Stimulated activated naive B cell treated with anti-CD40 and anti-IgM and Interleukin-4, amounts not matched to agents 10 μg/mL and 1 μg/mL and 100 μg/mL, for 72 hours (primary cell): ENCODE data around the gene WDR87.
"Not testable (repeated sequence)": the region's sequence is repeated elsewhere in the genome, so short reads cannot be mapped to it uniquely, and the experiment has no call there.

Experiments used
- ATAC-seq, 2 donors: fragments of 150-1000 bp; cut with Tn5 transposase; replicated peaks; 2 replicates each; pipeline ENCODE4 v1.10.0; 2021; ENCODE audit warnings: moderate library complexity in 1 of 2
- DNase-seq: peaks from one replicate; pipeline ENCODE4 v3.0.0; 2021
- H3K27ac Mint-ChIP-seq: one replicate; pipeline ENCODE4 v1.8.0; 2022; ENCODE audit warnings: mild to moderate bottlenecking, mixed read lengths
- H3K27me3 Mint-ChIP-seq, 2 donors: one replicate each; pipeline ENCODE4 v1.8.0; 2022; ENCODE audit warnings: mixed read lengths in 2 of 2
- H3K36me3 Mint-ChIP-seq, 2 donors: one replicate each; pipeline ENCODE4 v1.8.0; 2022; ENCODE audit warnings: mixed read lengths in 2 of 2, mild to moderate bottlenecking in 1 of 2
- H3K4me1 Mint-ChIP-seq, 2 donors: one replicate each; pipeline ENCODE4 v1.8.0; 2022; ENCODE audit warnings: mixed read lengths in 2 of 2, mild to moderate bottlenecking in 1 of 2
- H3K4me3 Mint-ChIP-seq, 2 donors: one replicate each; pipeline ENCODE4 v1.8.0; 2022; ENCODE audit warnings: mild to moderate bottlenecking in 2 of 2, mixed read lengths in 2 of 2, moderate library complexity in 1 of 2
- H3K9me3 Mint-ChIP-seq, 2 donors: one replicate each; pipeline ENCODE4 v1.8.0; 2022; ENCODE audit warnings: mixed read lengths in 2 of 2, mild to moderate bottlenecking in 1 of 2

Gene WDR87

DNA sequence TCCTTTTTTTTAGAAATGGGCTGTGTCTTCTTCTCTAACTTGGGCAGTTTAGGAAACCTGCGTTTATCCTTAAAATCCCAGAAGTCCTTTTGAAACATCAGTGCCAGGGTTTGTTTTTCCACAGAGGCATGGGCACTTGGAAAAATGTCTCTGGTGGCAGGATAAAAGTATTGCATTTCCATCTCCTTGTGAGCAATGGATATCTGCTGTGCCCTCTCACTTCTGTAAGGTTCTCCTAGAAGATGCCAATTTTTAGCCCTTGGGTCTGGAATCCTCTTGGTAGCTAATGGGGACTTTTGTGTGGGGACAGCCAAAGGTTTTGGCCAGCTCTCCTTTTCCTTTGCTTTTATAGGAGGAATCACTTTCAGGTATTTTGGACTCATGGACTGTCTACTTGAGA is 21.0 kb downstream of the WDR87 start:
- H3K36me3 Mint-ChIP-seq = peaks cover 2 to 3% of the 10 kb centered on the region in 2 donors
- no peaks in the 10 kb centered on the region for H3K27me3 Mint-ChIP-seq
- ATAC-seq = no peak
- no peaks in the 10 kb centered on the region for H3K4me1 Mint-ChIP-seq
- no peak overlapping the region for H3K4me3 Mint-ChIP-seq
- H3K9me3 Mint-ChIP-seq = peaks cover 3 to 7% of the 10 kb centered on the region in 2 donors
- no peak for DNase-seq
- no peak overlapping the region for H3K27ac Mint-ChIP-seq

DNA sequence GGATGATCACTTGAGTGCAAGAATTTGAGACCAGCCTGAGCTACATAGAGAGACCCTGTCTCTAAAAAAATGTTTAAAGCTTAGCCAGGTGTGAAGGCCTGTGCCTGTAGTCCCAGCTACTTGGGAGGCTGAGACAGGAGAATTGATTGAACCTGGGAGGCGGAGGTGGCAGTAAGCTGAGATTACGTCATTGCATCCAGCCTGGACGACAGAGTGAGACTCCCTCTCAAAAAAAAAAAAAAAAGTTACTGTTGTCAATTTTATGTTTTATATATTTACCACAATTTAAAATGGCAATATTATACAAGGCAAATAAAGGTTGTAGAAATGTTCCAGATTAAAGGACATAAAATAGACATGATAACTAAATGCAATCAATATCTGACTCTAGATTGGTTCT is 29.2 kb downstream of the WDR87 start:
- no peak overlapping the region for H3K27ac Mint-ChIP-seq
- H3K9me3 Mint-ChIP-seq = peaks cover 0 to 2% of the 10 kb centered on the region in 2 donors
- H3K36me3 Mint-ChIP-seq = no peaks in the 10 kb centered on the region
- ATAC-seq (no peak), DNase-seq (no peak)
- peaks cover 5 to 8% of the 10 kb centered on the region in 2 donors for H3K27me3 Mint-ChIP-seq
- H3K4me1 Mint-ChIP-seq = no peaks in the 10 kb centered on the region
- no peak overlapping the region for H3K4me3 Mint-ChIP-seq

DNA sequence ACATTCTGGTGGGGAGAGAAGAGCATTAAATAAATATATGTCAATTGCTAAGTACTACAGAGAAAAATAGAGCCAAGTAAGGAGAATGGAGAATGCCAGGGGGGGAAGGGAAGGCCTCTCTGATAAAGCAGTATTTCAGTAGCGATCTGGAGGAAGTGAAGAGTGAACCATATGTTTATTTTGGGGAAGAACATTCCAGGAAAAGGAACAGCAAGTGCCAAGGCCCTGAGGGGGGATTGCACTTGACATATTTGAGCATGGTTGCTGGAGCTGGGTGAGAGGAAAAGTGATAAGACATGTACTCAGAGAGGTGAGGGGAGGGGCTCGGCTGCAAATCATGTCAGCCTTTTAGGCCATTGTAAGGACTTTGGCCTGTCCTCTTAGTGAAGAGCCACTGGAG is 30.4 kb downstream of the WDR87 start:
- H3K4me3 Mint-ChIP-seq = no peak overlapping the region
- no peak for DNase-seq
- no peak for ATAC-seq
- H3K4me1 Mint-ChIP-seq = no peaks in the 10 kb centered on the region
- H3K36me3 Mint-ChIP-seq = no peaks in the 10 kb centered on the region
- peaks cover 9 to 14% of the 10 kb centered on the region in 2 donors for H3K27me3 Mint-ChIP-seq
- H3K9me3 Mint-ChIP-seq = no peaks in the 10 kb centered on the region
- H3K27ac Mint-ChIP-seq = no peak overlapping the region

DNA sequence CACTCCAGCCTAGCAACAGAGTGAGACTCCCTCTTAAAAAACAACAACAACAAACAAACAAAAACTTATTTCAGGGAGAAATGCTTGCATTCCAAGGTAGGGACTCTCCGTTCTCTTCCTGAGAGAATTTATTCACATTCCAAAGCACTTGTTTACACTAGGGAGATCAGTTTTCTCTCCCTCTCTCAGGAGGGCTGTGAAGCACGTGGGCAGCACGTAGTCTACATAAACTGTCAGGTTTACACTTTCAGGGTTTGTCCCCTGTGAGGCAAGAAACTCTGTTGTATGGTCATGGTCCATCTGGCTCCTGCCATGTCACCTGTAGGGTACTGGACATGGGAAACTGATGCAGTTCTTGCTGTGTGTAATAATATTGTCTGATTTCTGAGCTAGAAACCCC is 31.6 kb downstream of the WDR87 start:
- H3K4me3 Mint-ChIP-seq = no peak overlapping the region
- DNase-seq (no peak), ATAC-seq (no peak)
- peaks cover 15 to 20% of the 10 kb centered on the region in 2 donors for H3K27me3 Mint-ChIP-seq
- peaks cover 0 to 3% of the 10 kb centered on the region in 2 donors for H3K9me3 Mint-ChIP-seq
- H3K4me1 Mint-ChIP-seq = no peaks in the 10 kb centered on the region
- no peak overlapping the region for H3K27ac Mint-ChIP-seq
- no peaks in the 10 kb centered on the region for H3K36me3 Mint-ChIP-seq

DNA sequence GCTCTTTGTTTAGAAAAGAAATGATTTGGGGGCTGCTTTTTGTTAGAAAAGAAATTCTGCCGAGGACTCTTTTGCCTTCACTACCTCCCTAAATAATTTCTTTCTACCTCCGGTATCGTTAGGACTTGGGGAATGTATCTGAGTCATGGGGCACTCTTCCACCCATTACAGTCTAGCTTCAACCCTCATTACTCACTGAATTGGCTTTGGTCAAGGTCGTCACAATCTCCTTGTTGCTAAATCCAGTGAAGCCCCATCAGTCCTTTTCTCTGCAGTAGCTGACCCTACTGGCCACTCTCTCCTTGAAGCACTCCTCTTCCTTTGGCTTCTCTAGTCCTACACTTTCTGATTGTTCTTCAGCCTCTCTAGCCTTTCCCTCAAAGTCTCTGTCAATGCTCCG is 34.0 kb downstream of the WDR87 start:
- Mint-ChIP-seq H3K9me3 (peaks cover 0 to 4% of the 10 kb centered on the region in 2 donors), H3K36me3 (no peaks in the 10 kb centered on the region), H3K4me3 (no peak overlapping the region), H3K4me1 (no peaks in the 10 kb centered on the region), H3K27ac (no peak overlapping the region), H3K27me3 (peaks cover 25 to 33% of the 10 kb centered on the region in 2 donors)
- ATAC-seq = no peak
- no peak for DNase-seq

DNA sequence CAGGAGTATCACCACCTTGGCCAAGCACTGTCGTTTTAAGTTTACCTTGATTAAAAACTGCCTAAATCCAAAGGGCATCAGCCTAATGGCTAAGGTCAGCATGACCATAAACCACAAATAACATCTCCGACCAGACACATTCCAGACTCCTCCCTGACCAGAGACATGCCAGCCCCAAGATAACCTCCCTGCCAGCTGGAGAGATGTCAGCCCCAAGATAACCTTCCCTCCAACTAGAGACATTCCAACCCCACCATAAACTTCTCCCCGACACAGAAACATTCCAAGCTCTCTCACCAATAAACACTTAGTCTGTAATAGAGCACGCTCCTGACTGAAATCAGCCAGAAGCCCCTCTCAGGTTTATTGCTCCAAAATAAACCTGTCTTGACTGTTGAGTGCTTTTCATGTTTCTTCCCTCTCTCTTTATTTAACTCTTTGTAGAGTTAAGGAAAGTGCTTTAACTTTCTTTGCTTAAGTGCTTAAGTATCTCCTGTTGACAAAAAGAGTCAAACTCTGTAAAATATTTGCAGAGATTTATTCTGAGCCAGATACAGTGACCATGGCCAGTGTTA is 36.5 kb downstream of the WDR87 start:
- H3K27ac Mint-ChIP-seq = no peak overlapping the region
- no peak overlapping the region for H3K4me3 Mint-ChIP-seq
- peaks cover 0 to 4% of the 10 kb centered on the region in 2 donors for H3K9me3 Mint-ChIP-seq
- H3K4me1 Mint-ChIP-seq = peaks cover 3 to 4% of the 10 kb centered on the region in 2 donors
- no peaks in the 10 kb centered on the region for H3K36me3 Mint-ChIP-seq
- no peak for DNase-seq
- H3K27me3 Mint-ChIP-seq = peaks cover 25 to 40% of the 10 kb centered on the region in 2 donors
- no peak for ATAC-seq

DNA sequence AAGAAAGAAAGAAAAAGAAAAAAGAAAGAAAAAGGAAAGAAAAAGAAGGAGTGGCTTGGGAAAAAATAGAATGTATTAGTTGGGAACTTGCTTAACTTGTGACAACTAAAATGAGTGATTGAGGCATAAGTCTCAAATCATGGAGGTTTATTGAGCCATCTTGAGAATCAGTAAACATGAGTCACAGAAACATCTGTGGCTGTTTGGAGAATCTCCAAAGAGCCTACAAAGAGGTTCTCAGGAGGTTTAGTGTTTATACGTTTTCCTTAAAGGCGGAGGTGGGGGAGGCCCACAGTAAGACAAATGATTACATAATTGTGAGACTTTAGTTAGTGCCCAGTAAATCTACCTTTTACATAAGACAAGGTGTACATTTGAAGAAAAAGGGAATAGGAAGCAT is 38.6 kb downstream of the WDR87 start:
- ATAC-seq = no peak
- DNase-seq = no peak
- peaks cover 25 to 39% of the 10 kb centered on the region in 2 donors for H3K27me3 Mint-ChIP-seq
- peaks cover 3 to 5% of the 10 kb centered on the region in 2 donors for H3K4me1 Mint-ChIP-seq
- H3K36me3 Mint-ChIP-seq = no peaks in the 10 kb centered on the region
- H3K27ac Mint-ChIP-seq = no peak overlapping the region
- H3K9me3 Mint-ChIP-seq = peaks cover 0 to 4% of the 10 kb centered on the region in 2 donors
- H3K4me3 Mint-ChIP-seq = no peak overlapping the region

DNA sequence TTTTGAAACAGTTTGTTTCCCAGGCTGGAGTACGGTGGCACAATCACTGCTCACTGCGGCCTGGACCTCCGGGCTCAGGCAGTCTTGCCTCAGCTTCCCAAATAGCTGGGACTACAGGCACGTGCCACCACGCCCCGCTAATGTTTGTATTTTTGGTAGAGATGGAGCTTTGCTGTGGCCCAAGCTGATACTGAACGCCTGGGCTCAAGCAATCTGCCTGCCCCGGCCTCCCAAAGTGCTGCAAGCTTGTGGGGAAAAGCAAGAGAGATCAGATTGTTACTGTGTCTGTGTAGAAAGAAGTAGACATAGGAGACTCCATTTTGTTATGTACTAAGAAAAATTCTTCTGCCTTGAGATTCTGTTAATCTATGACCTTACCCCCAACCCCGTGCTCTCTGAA is 40.5 kb downstream of the WDR87 start:
- H3K27ac Mint-ChIP-seq, H3K36me3 Mint-ChIP-seq, ATAC-seq, H3K9me3 Mint-ChIP-seq, H3K4me1 Mint-ChIP-seq, H3K4me3 Mint-ChIP-seq, DNase-seq: not testable (repeated sequence)
- peaks cover 21 to 34% of the 10 kb centered on the region in 2 donors for H3K27me3 Mint-ChIP-seq

DNA sequence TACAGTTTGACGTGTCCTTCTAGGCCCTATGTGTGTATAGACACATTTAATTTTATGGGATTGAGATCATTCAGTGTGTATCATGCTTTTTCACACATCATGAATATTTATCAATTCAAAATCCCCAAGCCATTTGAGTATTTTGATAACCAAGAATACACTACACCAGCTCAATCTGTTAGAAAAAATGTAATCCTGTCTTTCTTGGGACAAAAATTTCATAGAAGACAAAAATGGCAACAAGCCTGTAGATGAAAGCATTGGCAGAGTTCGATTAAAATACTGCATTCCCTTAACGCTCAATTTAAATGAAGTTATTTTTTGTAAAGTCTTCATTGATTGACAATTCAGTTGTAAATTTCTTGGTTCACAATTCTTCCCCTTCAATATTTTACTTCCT is 41.9 kb downstream of the WDR87 start:
- H3K9me3 Mint-ChIP-seq = no peaks in the 10 kb centered on the region
- peaks cover 3 to 5% of the 10 kb centered on the region in 2 donors for H3K4me1 Mint-ChIP-seq
- no peak overlapping the region for H3K27ac Mint-ChIP-seq
- H3K27me3 Mint-ChIP-seq = peaks cover 12 to 26% of the 10 kb centered on the region in 2 donors
- H3K36me3 Mint-ChIP-seq = no peaks in the 10 kb centered on the region
- ATAC-seq (no peak), DNase-seq (no peak)
- H3K4me3 Mint-ChIP-seq = no peak overlapping the region

DNA sequence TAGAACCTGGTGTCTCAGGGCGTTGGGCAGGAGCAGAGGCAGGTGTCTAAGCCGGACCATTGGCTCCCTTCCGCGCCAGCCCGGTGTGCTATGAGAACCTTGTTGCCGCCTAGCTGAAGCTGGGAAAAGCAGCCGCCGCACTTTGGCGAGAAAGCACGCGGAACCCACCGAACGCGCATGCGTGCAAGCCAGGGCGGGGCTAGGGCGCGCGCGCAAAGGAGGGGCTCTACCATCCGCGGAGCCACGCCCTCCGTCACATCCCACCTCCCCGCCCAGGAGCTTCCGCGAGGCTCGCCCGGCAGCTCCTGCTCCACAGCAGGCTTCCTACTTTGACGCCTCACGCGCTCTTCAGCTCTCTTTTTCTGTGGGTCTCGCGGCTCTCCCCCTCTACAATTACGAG is 51.3 kb downstream of the WDR87 start:
- Mint-ChIP-seq H3K36me3 (no peaks in the 10 kb centered on the region), H3K27ac (no peak overlapping the region), H3K27me3 (peaks cover 5 to 14% of the 10 kb centered on the region in 2 donors), H3K4me1 (no peaks in the 10 kb centered on the region), H3K4me3 (peak overlapping the region; percentile 30 to 58), H3K9me3 (no peaks in the 10 kb centered on the region)
- ATAC-seq (peak; percentile 65 to 75), DNase-seq (peak; percentile 34)

DNA sequence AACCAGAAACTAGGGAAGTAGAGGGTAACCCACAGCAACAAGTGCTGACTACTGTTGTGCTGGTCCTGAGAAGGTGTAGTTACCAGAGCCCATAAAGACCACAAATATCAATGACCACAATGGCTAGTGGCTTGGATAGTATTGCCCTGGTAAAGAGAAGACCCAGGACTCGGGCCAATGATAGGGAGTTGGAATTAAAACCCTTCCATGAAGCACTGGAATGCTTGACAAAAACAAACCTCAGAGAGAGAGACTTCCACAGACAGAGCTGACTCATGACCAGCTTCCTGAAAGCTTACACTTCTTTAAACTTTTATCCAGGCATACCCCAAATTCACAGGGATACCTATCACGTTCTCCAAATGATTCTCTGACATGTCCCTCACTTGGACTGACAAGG is 60.5 kb downstream of the WDR87 start:
- no peaks in the 10 kb centered on the region for H3K36me3 Mint-ChIP-seq

More for the DNA sequence above, 60.5 kb downstream of the WDR87 start:
- DNase-seq (no peak), ATAC-seq (no peak)
- Mint-ChIP-seq H3K4me3 (no peak overlapping the region), H3K27ac (no peak overlapping the region), H3K9me3 (no peaks in the 10 kb centered on the region), H3K27me3 (peaks cover 0 to 4% of the 10 kb centered on the region in 2 donors), H3K4me1 (no peaks in the 10 kb centered on the region)
